Renal cortex interstitium (tissue), 11 donors: ENCODE results near the gene POLE2. TPM values are rescaled to one million over a fixed set of nuclear protein-coding genes. Genes with fewer than 3 reads are reported as not detected.
"Not testable (repeated sequence)": the region's sequence is repeated elsewhere in the genome, so short reads cannot be mapped to it uniquely, and the experiment has no call there.

Experiments used
- DNase-seq, 11 donors: peaks; one replicate each; pipeline ENCODE4 v3.0.0-alpha.2; 2013; ENCODE audit warnings: low read depth in 9 of 11, low spot score in 4 of 11; ENCODE audit errors: extremely low read depth in 1 of 11
- polyA plus RNA-seq, 3 donors: library from polyadenylated mRNA; unstranded; fragments of 120-200 nt; gene quantifications; one replicate each; pipeline ENCODE4 v1.2.1, GENCODE V29; 2013; ENCODE audit not compliant: insufficient read length in 3 of 3

The POLE2 gene
- polyA plus RNA-seq, 3 donors: 16.7 to 22.0 (median 20.2) TPM

GRCh38 chr14:49679271-49679670 lies 8.7 kb downstream of the POLE2 start:
- no peak for DNase-seq

DNA sequence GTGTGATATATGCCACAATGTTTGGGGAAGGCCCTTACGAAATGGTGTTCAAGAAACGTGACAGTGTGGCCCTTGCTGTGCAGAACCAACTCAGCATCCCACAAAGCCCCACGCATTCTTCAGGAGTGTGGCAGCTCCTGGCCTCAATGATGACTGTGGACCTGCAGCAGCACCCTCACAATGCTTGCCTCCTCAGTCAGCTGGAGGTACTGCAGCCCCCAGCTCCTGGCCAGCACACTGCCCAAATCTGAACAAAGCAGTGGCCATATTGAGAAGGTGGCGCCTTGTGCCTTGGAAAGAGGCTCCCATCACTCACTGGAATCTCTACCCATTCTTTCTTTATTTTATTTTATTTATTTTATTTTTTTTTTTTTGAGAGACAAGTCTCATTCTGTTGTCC lies 10.4 kb downstream of the POLE2 start:
- DNase-seq: no peak

DNA sequence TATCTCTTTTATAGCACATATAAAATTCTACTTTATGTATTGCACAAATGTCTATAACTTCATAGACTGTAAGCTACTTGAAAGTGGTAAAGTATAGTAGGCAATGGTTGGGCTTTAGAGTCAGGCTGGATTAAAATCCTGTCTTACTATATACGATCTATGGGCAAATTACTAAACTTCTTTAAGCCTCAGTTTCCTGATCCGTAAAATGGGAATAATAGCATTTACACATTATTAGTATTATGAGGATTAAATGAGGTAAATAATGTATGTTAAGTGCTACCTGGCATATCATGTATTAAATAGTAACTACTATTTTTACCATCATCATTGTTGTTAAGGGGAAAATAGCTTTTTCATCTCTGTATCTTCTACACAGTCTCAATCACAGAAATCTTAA lies 14.4 kb downstream of the POLE2 start:
- DNase-seq: no peak

- no peak for DNase-seq
These were observed 17.5 kb downstream of the POLE2 start for GRCh38 chr14:49670475-49670874.

DNA sequence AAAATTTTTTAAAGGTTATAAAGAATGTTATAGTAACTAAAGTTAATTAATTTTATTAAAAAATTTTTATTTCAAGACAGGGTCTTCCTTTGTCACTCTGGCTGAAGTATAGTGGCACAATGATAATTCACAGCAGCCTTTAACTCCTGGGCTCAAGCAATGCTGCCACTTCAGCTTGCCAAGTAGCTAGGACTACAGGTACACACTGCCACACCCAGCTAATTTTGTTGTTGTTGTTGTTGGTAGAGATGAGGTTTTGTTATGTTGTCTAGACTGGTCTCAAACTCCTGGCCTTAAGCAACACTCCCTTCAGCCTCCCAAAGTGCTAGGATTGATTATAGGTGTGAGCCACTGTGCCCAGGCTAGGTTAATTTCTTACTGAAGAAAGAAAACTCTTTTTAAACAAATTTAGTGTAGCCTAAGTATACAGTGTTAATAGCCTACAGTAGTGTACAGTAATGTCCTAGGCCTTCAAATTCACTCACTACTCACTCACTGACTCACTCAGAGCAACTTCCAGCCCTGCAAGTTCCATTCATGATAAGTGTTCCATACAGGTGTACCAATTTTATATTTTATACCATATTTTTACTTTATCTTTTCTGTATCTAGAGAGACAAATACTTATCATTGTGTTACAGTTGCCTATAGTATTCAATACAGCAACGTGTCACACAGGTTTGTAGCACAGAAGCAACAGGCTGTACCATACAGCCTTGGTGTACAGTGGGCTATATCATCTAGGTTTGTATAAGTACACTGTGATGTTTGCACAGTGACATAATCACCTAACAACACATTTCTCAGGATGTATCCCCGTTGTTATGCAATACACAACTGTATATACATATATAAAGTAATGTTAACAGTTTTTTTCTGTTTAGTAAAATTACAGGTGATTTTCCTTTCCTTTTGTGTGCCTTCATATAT lies 28.2 kb downstream of the POLE2 start:
- DNase-seq: no peak

GRCh38 chr14:49657500-49657899 lies 30.5 kb downstream of the POLE2 start:
- not testable (repeated sequence) for DNase-seq

- DNase-seq: no peak
These were observed 33.5 kb downstream of the POLE2 start for GRCh38 chr14:49654511-49654910.

DNA sequence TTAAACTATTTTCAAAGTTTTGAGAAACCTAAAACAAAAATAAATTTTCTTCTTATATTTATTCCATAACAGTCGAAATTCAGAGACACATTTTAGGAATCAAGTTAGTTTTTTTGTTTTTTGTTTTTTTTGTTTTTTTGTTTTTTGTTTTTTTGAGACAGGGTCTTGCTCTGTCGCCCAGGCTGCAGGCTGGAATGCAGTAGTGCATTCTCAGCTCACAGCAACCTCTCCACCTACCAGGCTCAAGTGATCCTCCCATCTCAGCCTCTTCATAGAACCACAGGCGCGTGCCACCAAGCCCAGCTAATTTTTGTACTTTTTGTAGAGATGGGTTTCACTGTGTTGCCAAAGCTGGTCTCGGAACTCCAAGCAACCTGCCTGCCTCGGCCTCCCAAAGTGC lies 34.5 kb downstream of the POLE2 start:
- no peak for DNase-seq

GRCh38 chr14:49642163-49642562 lies 45.9 kb downstream of the POLE2 start:
- no peak for DNase-seq

DNA sequence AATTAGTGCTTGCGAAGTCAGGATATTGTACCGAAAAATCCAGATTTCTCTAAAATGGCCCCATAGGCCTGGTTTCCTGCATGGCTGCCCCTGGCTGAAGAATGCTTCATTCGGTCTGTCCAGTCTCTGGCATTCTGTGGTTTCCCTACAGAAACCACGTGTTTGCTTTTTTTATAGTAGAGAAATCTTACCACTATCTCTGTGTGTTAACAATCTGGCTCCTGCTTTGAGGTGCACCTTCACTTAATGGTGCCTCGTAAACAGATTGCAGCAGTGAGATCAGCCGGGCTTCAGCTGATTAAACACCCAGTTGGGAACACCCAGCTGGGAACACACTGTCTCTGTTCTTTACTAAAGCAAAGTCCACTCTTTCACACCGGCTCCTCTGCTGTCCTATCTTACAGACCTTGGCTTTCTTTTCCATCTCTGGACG lies 46.3 kb downstream of the POLE2 start:
- DNase-seq: no peak

GRCh38 chr14:49640540-49641417 lies 47.2 kb downstream of the POLE2 start:
- no peak for DNase-seq

- no peak for DNase-seq
These were observed 50.4 kb downstream of the POLE2 start for GRCh38 chr14:49637534-49638078.

DNA sequence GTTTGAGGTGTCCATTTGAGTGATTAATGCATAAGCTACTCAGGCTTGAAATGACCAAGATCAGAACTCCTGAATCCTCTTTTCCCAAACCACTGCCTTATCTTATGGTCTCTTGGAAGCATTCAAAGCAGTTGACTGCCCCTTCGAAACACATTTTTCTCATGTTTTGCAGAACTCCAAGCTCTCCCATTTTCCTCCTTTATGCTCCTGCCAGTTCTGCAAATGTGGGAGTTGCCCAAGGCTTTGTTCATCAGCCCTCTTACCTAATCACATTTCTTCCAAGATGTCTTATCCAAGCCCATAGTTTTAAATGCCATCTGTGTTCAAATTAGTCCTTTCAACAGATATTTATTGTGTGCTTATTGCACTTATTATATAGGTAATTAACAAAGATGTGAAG lies 51.1 kb downstream of the POLE2 start:
- DNase-seq: no peak

DNA sequence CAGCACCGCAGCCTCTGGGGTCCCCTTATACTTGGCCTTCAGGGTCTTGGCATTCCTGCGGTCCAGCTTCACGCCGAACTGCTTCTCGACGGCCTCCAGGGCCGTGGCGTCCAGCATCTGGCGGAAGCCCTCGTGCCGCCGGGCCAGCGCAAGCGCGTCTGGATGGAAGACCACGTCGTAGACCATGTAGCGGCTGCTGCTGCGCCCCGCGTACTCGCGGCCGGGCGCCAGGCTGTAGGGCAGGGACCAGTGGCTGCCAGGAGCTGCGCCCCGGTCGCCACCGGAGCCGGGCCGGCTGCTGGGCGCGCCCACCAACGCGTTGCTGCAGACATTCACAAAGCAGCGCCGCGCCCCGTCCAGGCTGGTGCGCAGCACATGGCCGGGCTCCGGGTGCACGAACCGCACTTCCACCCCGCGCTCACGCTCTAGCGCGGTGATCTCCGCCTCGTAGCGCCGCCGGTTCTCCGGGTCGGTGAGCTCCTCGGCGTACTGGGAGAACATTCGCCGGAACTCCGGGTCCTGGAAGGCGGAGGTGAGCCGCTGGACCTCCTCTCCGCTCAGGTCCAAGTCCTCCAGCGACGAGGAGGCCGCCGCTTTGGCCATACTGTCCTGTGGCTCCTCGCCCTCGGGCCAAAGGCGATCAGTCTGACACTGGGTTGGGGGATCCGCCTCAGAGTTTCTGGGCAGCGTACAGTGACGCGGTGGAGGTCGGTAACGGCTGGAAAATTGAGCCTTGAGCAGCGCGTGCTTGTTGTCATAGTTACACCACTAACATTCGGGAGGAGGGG lies 53.3 kb downstream of the POLE2 start, which contains the start of gene DNAAF2:
DNAAF2 (minus strand) TSS at position 698 of the 788 bp plus-strand sequence; CDS start at position 603, 95 bp downstream.
- peak; percentile 60 to 87 (median 79) for DNase-seq

DNA sequence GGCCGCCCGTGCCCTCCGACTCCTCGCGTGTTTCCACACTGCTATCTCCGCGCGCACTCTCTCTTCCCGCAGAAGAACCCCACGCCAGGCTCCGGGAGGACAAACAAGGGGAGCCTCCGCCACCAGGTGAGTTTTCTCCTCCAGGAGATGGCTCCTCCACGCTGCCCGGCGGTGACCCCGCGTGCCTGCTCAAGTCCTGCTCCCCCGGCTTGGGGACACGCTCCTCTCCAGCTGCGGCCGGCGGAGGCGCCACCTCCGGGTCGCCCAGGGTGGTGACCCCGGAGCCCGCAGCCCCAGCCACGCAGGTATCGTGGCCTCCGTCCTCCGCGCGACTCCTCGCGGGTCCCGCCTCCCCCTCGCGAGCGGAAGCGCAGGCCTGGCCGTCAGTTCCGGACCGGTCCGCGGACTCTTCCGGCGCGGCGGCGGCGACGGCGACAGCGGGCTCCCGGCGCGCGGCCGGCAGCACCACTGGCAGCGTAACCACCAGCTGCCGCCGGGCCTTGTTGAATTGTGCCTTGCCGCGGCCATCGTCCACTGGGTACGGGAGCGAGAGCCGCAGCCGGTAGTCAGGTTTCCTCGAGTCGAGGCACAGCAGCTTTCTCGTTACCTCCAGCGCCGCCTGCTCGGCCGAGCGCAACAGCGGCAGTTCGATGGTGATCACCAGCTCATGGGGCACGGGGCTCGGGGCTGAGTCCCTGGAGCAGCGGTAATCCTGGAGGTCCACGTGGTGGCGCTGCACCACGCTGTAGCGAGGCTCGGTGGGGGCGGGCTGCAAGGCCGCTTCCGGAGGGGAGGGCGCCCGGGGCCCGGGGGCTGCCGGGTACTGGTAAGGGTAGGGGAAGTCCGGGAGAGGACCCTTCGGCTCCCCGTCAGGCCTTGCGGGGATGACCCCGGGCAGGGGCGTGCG lies 54.1 kb downstream of the POLE2 start:
- peak; percentile 86 to 94 (median 93) for DNase-seq

DNA sequence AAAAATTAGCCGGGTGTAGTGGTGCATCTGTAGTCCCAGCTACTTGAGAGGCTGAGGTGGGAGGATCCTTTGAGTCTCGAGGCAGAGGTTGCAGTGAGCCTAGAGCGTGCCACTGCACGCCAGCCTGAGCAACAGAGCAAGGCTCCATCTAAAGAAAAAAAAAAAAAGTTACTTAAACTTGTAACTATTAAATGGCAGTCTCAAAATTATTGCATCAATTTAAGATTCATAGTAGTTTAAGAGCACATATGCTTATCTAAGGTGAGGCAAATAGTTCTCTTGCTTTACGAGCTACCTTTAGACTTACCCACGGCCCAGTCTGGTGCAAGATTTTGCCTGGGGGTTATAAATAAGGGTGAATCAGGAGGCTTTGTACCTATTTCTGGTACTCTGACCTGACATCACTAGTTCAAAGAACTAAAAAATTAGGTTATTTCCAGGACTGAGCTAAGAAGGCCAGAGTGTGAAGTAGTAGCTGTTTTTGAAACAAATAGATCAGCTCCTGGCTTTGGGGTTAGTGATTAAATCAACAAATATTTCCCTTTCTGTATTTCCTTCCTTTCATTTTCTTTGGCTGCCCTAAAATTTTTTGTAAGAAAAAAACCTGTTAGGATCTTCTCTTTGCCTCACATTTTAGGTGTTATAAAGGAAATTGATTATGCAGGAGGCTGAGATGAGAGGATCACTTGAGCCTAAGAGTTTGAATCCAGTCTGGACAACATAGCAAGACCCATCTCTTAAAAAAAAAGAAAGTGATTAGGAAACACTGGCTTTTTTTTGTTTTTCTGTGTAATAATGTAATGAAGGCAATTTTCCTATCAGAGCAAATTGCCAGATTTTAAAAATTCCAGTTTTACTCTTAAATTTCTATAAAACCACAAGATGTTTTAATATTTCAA lies 63.8 kb downstream of the POLE2 start:
- no peak for DNase-seq

DNA sequence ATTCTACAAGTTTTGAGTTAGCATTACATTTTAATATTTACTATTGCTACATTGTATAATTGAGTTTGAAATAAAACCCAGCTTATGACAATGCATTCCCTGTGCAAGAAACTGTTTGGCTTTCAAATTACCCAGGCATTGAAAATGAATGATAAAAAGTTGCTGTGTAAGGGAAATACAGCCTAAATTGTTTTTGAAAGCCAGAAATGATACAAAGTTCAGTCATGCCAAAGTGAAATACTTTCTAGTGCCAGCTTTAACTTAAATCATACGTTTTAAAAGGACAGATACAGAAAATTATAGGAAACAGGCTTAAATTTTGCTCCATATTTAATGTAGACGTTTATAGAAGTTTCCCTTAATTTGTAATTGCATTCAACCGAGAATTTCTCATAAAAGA lies 64.6 kb downstream of the POLE2 start:
- DNase-seq: no peak
